ENCODE data around the gene MAPK8IP3. TPM values are rescaled to one million over a fixed set of nuclear protein-coding genes. Genes with fewer than 3 reads are reported as not detected.

The MAPK8IP3 gene
- total RNA-seq, 1 donor from 2014 or later: 32.6 TPM

DNA sequence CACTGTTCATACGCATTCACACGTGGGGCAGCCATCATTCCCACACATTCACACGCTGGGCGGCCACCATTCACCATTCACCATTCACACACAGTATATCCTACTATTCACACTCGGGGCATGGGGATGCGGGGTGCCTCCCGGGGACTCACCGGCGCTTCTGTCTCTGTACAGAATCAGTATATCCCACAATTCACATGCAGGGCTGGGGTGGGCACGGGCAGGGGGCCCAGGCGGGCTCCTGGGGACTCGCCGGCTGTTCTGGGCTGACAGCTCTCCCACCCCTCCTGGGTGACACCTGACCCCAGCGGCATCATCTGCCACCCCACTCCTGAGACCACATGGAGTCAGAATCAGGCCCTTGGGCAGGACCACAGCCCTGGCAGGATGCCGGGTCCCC lies 55.8 kb downstream of the MAPK8IP3 start:
- H3K4me3 ChIP-seq (ENCODE audit: low read depth, low read length): no peak overlapping the region
- H3K27me3 ChIP-seq (ENCODE audit: control insufficient read depth, insufficient read depth, low read length): no peaks in the 10 kb centered on the region
- no peak for DNase-seq (ENCODE audit: low read depth)
- TF ChIP-seq, protein P1, sequence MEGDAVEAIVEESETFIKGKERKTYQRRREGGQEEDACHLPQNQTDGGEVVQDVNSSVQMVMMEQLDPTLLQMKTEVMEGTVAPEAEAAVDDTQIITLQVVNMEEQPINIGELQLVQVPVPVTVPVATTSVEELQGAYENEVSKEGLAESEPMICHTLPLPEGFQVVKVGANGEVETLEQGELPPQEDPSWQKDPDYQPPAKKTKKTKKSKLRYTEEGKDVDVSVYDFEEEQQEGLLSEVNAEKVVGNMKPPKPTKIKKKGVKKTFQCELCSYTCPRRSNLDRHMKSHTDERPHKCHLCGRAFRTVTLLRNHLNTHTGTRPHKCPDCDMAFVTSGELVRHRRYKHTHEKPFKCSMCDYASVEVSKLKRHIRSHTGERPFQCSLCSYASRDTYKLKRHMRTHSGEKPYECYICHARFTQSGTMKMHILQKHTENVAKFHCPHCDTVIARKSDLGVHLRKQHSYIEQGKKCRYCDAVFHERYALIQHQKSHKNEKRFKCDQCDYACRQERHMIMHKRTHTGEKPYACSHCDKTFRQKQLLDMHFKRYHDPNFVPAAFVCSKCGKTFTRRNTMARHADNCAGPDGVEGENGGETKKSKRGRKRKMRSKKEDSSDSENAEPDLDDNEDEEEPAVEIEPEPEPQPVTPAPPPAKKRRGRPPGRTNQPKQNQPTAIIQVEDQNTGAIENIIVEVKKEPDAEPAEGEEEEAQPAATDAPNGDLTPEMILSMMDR (IDR thresholded peaks at IDR 0.05; ENCODE audit: insufficient read depth, low read length, poor library complexity, severe bottlenecking): no peak
- no peaks in the 10 kb centered on the region for H3K36me3 ChIP-seq (ENCODE audit: control insufficient read depth, insufficient read depth, low read length)

DNA sequence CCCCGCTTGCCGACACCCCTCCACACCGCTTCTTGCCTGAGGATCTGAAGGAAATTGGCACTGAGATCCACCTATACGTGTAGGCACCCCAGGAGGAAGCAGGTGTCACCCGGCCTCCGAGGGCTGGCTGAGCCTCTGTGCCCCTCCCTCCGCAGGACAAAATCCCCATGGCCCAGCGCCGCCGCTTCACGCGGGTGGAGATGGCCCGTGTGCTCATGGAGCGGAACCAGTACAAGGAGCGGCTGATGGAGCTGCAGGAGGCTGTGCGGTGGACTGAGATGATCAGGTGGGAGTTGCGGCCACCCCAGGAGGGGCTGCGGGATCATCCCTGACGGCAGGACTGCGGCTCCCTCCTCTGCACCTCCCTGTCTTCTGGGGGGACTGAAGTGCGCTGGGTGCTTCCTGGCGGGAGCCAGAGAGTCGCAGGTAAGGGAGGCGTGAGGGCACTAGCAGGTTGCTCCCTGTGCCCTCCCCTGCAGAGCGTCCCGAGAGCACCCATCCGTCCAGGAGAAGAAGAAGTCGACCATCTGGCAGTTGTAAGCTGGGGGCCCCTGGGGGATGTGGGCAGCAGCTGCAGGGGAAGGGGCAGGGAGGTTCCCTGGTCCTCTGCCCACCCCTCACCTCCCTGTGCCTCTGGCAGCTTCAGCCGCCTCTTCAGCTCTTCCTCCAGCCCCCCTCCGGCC lies 56.3 kb downstream of the MAPK8IP3 start:
- no peak for DNase-seq (ENCODE audit: low read depth)
- Histone ChIP-seq H3K36me3 (ENCODE audit: control insufficient read depth, insufficient read depth, low read length) (no peaks in the 10 kb centered on the region), H3K27me3 (ENCODE audit: control insufficient read depth, insufficient read depth, low read length) (no peaks in the 10 kb centered on the region), H3K4me3 (ENCODE audit: low read depth, low read length) (no peak overlapping the region)
- TF ChIP-seq, protein P1 (IDR thresholded peaks at IDR 0.05; ENCODE audit: insufficient read depth, low read length, poor library complexity, severe bottlenecking): no peak

DNA sequence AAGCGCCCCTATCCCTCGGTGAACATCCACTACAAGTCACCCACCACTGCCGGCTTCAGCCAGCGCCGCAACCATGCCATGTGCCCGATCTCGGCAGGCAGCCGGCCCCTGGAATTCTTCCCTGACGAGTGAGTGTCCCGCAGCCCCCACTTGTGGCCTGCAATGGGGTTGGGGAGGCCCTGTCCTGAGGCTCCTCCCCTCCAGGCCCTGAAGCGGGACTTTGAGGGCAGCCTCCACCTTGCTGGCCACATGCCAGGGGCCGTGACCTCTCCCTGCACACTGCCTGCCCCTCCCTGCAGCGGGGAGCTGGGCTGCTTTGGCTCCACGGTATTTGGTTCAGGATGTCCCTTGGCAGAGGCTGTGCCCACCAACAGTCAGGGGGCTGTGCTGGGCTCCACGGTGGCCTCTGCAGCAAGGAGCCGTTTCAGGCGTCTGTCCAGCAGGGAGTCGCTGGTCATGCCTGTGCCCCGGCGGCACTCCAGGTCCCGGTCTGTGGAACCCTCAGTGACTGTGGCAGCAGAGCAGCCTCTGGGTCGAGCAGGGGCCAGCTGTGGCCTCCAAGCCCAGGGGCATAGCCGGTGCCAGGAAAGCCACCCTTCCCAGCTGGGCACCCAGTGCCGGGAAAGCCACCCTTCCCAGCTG lies 57.0 kb downstream of the MAPK8IP3 start:
- Histone ChIP-seq H3K4me3 (ENCODE audit: low read depth, low read length) (no peak overlapping the region), H3K27me3 (ENCODE audit: control insufficient read depth, insufficient read depth, low read length) (no peaks in the 10 kb centered on the region), H3K36me3 (ENCODE audit: control insufficient read depth, insufficient read depth, low read length) (peaks cover 2% of the 10 kb centered on the region)
- TF ChIP-seq, protein P1 (IDR thresholded peaks at IDR 0.05; ENCODE audit: insufficient read depth, low read length, poor library complexity, severe bottlenecking): no peak
- DNase-seq (ENCODE audit: low read depth): no peak

DNA sequence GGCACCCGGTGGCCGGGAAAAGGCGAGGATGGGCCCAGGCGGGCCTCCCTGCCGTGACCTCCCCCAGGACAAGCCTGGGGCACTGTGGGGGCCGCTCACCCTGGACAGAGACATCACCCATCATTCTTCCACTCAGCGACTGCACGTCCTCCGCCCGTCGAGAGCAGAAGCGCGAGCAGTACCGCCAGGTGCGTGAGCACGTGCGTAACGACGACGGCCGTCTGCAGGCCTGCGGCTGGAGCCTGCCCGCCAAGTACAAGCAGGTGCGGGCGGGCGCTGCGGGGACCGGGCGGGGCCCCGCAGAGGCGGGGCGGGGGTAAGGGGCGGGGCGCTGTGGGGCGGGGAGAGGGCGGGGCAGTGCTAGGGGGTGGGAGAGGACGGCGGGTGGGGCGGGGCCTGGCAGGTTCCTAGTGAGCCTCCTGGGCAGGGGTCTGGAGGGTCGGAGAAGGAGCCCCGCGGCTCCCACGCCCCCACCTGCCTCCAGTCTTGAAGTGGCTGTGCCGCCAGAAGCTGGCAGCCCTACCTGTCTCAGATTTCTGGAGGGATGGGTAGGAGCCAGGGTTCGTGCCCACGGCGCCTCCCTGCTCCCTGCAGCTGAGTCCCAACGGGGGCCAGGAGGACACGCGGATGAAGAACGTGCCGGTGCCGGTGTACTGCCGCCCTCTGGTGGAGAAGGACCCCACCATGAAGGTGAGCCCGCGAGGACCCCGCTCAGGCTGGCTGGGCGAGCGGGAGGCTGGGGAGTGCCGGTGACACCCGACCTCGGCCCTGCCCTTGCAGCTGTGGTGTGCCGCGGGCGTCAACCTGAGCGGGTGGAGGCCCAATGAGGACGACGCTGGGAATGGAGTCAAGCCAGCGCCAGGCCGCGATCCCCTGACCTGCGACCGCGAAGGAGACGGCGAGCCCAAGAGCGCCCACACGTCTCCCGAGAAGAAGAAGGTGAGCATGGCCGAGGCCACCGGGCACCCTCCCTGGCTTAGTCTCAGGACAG lies 57.8 kb downstream of the MAPK8IP3 start:
- peaks cover 2% of the 10 kb centered on the region for H3K36me3 ChIP-seq (ENCODE audit: control insufficient read depth, insufficient read depth, low read length)
- no peak overlapping the region for H3K4me3 ChIP-seq (ENCODE audit: low read depth, low read length)
- DNase-seq (ENCODE audit: low read depth): no peak
- no peaks in the 10 kb centered on the region for H3K27me3 ChIP-seq (ENCODE audit: control insufficient read depth, insufficient read depth, low read length)
- TF ChIP-seq, protein P1 (IDR thresholded peaks at IDR 0.05; ENCODE audit: insufficient read depth, low read length, poor library complexity, severe bottlenecking): peak; percentile 75

DNA sequence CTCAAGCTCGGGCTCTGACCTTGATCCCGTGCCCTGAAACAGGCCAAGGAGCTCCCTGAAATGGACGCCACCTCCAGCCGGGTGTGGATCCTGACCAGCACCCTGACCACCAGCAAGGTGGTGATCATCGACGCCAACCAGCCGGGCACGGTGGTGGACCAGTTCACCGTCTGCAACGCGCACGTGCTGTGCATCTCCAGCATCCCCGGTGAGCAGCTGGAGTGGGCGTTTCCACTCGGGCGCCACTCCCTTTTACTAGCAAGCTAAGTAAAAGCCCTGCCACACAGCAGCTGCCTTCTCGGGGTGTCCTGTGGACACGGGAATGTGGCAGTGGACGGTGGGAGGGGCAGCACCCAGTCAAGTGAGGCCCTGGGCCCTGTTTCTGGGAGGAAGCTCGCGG lies 59.0 kb downstream of the MAPK8IP3 start:
- no peak overlapping the region for H3K4me3 ChIP-seq (ENCODE audit: low read depth, low read length)
- TF ChIP-seq, protein P1 (IDR thresholded peaks at IDR 0.05; ENCODE audit: insufficient read depth, low read length, poor library complexity, severe bottlenecking): no peak
- H3K36me3 ChIP-seq (ENCODE audit: control insufficient read depth, insufficient read depth, low read length): peaks cover 2% of the 10 kb centered on the region
- H3K27me3 ChIP-seq (ENCODE audit: control insufficient read depth, insufficient read depth, low read length): no peaks in the 10 kb centered on the region
- no peak for DNase-seq (ENCODE audit: low read depth)
